Spinal cord (tissue), 10 donors: ENCODE data around the gene NAA50. TPM values are rescaled to one million over a fixed set of nuclear protein-coding genes. Genes with fewer than 3 reads are reported as not detected.

ENCODE experiments used
- DNase-seq, 6 donors: peaks; one replicate each; pipeline versions ENCODE4 v3.0.0 to v3.0.0-alpha.2; 2013 to 2015; ENCODE audit warnings: low spot score in 6 of 6, low read depth in 4 of 6
- H3K27ac ChIP-seq: one replicate; pipeline ENCODE4 v1.5.1; 2013; ENCODE audit warnings: low read depth, low read length, control low read depth
- H3K27me3 ChIP-seq: one replicate; pipeline ENCODE4 v1.6.1; 2013; ENCODE audit warnings: low read length; ENCODE audit not compliant: control insufficient read depth, insufficient read depth
- H3K36me3 ChIP-seq: one replicate; pipeline ENCODE4 v1.6.1; 2013; ENCODE audit warnings: low read length; ENCODE audit not compliant: control insufficient read depth, insufficient read depth
- H3K4me1 ChIP-seq: one replicate; pipeline ENCODE4 v1.6.1; 2013; ENCODE audit warnings: low read length; ENCODE audit not compliant: control insufficient read depth, insufficient read depth
- H3K4me3 ChIP-seq: one replicate; pipeline ENCODE4 v1.5.1; 2013; ENCODE audit warnings: low read depth, low read length, control low read depth
- H3K9me3 ChIP-seq: one replicate; pipeline ENCODE4 v1.6.1; 2013; ENCODE audit warnings: low read length; ENCODE audit not compliant: control insufficient read depth, insufficient read depth
- WGBS: methylation state at CpG from one replicate; pipeline ENCODE4 v1.1.5; 2013; ENCODE audit warnings: missing lambda C conversion rate; ENCODE audit not compliant: insufficient coverage; 5-methylcytosine and 5-hydroxymethylcytosine counted together
- polyA plus RNA-seq, 2 donors: library from polyadenylated mRNA; unstranded; fragments of 120-200 nt; gene quantifications; one replicate each; pipeline ENCODE4 v1.2.1, GENCODE V29; 2013; ENCODE audit not compliant: insufficient read length in 2 of 2
- total RNA-seq, 2 donors: library from RNA; depleted of rRNA in 1 of 2; stranded (reverse); fragments of 120-200 nt in 1 of 2; fragments of >200 nt in 1 of 2; gene quantifications; one replicate each; pipeline versions ENCODE4 v1.2.3 to v1.2.4, GENCODE V29; 2013 to 2014
- donor health status: healthy.

NAA50 gene
- total and polyA plus RNA-seq, 4 donors, result 74.2 to 99.0 (median 80.0) TPM

DNA sequence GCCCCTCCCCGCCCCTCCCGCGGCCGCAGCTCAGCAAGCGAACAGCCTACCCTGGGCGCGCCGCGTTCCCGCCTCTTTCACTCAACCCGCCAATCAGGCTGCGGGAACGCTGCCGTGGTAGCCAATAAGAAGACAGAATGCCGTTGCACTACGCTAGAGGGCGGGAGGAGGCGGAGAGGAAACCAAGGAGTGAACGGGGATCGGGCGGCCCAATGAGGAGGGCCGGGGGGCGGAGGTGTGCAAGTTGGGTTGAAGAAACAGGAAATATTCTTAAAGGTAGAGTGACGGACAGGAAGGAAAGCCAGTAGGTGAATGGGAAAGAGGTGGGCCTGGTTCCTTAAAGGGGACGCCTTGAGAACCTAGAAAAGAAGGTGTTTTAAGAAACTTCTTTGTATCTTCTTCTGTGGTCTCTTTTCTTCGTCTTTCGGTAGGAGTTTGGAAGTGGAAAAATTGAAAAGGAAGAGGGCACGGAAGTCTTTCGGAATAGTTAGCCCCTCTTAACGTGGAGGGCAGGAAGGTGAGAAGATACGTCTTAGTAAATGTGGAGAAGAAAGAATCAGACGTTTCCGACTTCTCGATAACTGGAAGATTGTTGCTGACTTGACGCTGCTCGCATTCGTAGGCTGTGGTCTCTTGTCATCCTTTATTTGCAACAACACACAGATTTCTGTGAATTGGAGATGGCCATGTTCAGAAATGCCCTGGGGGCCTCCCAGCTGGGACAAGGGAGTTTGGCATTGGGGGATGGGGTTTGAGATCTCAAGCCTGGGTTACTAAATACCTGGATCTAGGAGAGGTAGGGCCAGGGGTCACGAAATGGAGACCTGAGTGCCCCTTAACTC, 49.2 kb downstream of the NAA50 start:
- Histone ChIP-seq H3K9me3 (no peaks in the 10 kb centered on the region), H3K4me3 (peak overlapping the region; percentile 78), H3K4me1 (peaks cover 10% of the 10 kb centered on the region), H3K36me3 (no peaks in the 10 kb centered on the region), H3K27me3 (no peaks in the 10 kb centered on the region), H3K27ac (peak overlapping the region; percentile 91)
- peak; percentile 95 to 100 (median 98) for DNase-seq
- WGBS, result 0% methylated on average over 22 of the region's 38 CpGs

- Histone ChIP-seq H3K9me3 (no peaks in the 10 kb centered on the region), H3K4me1 (peaks cover 10% of the 10 kb centered on the region), H3K27ac (peak within 1 kb of the TSS; percentile 91), H3K27me3 (no peaks in the 10 kb centered on the region), H3K36me3 (no peaks in the 10 kb centered on the region), H3K4me3 (peak within 1 kb of the TSS; percentile 78)
- DNase-seq, result peak in 4 of 6 donors; percentile 33 to 83 (median 66)
- under 1% methylated on average over 36 of the region's 75 CpGs for WGBS
These were observed 50.0 kb downstream of the NAA50 start, which contains the start of gene USF3 for GRCh38 chr3:113695786-113696645. TSS of gene USF3 (minus strand) at chr3:113696642. CDS start at chr3:113674878, 21,764 bp downstream.

DNA sequence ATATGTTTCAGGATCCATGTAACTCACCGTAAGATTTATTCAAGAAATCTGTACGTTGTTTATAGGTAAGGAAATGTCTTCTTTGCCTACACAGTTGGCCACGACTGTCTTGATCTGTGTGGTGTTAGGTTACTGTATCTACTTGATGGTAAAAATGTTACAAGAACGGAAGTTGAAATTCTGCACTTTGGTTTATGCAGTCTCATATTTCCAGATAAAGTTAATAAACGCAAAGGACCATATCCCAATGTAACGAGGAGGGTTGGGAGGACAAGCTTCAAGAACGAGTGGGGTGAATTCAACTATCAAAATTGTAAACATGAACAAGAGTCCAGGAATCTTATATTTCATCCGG, 50.6 kb downstream of the NAA50 start:
- Histone ChIP-seq H3K9me3 (no peaks in the 10 kb centered on the region), H3K4me1 (peaks cover 10% of the 10 kb centered on the region), H3K27ac (peak overlapping the region; percentile 61), H3K27me3 (no peaks in the 10 kb centered on the region), H3K4me3 (peak overlapping the region; percentile 78), H3K36me3 (no peaks in the 10 kb centered on the region)
- no peak for DNase-seq
- WGBS, result 74% methylated on average over 3 of the region's 8 CpGs

- H3K9me3 ChIP-seq, result no peaks in the 10 kb centered on the region
- peaks cover 4% of the 10 kb centered on the region for H3K4me1 ChIP-seq
- H3K27ac ChIP-seq, result no peak overlapping the region
- peaks cover 2% of the 10 kb centered on the region for H3K36me3 ChIP-seq
- H3K4me3 ChIP-seq, result no peak overlapping the region
- no peaks in the 10 kb centered on the region for H3K27me3 ChIP-seq
- no peak for DNase-seq
- 95% methylated on average over 3 of the region's 3 CpGs for WGBS
These were observed 55.6 kb downstream of the NAA50 start for GRCh38 chr3:113690482-113690881.

- no peaks in the 10 kb centered on the region for H3K4me1 ChIP-seq
- no peak overlapping the region for H3K27ac ChIP-seq
- no peak overlapping the region for H3K4me3 ChIP-seq
- H3K36me3 ChIP-seq, result peaks cover 2% of the 10 kb centered on the region
- no peak for DNase-seq
- peaks cover 9% of the 10 kb centered on the region for H3K9me3 ChIP-seq
- 83% methylated on average over 1 of the region's 2 CpGs for WGBS
- no peaks in the 10 kb centered on the region for H3K27me3 ChIP-seq
These were observed 59.9 kb downstream of the NAA50 start for GRCh38 chr3:113685956-113686721.

GRCh38 chr3:113685124-113685523, 60.9 kb downstream of the NAA50 start:
- no peaks in the 10 kb centered on the region for H3K27me3 ChIP-seq
- peaks cover 2% of the 10 kb centered on the region for H3K36me3 ChIP-seq
- H3K4me1 ChIP-seq, result no peaks in the 10 kb centered on the region
- H3K9me3 ChIP-seq, result peaks cover 9% of the 10 kb centered on the region
- 100% methylated on average over 4 of the region's 5 CpGs for WGBS
- no peak overlapping the region for H3K4me3 ChIP-seq
- no peak overlapping the region for H3K27ac ChIP-seq
- no peak for DNase-seq

DNA sequence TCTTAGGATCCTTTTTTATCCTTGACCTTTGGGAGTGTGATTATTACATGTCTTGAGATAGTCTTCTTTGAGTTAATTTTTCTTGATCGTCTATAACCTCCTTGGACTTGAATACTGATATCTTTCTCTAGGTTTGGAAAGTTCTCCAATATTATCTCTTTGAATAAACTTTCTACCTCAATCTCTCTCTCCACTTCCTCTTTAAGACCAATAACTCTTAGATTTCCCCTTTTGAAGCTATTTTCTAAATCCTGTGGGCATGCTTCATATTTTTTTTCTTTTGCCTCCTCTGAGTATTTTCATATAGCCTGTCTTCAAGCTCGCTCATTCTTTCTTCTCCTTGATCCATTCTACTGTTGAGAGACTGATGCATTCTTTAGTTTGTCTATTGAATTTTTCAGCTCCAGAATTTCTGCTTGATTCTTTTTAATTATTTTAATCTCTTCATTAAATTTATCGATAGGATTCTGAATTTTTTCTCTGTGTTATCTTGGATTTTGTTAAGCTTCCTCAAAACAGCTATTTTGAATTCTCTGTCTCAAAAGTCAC, 61.7 kb downstream of the NAA50 start:
- Histone ChIP-seq H3K4me3 (no peak overlapping the region), H3K4me1 (no peaks in the 10 kb centered on the region), H3K36me3 (peaks cover 2% of the 10 kb centered on the region), H3K27ac (no peak overlapping the region), H3K9me3 (peaks cover 9% of the 10 kb centered on the region), H3K27me3 (no peaks in the 10 kb centered on the region)
- WGBS, result no CpG with 5 or more reads among the region's 3 CpGs
- no peak for DNase-seq

- no CpG with 5 or more reads among the region's 4 CpGs for WGBS
- Histone ChIP-seq H3K4me3 (no peak overlapping the region), H3K4me1 (no peaks in the 10 kb centered on the region), H3K27ac (no peak overlapping the region), H3K9me3 (peaks cover 2% of the 10 kb centered on the region), H3K36me3 (peaks cover 2% of the 10 kb centered on the region), H3K27me3 (no peaks in the 10 kb centered on the region)
- DNase-seq, result no peak
These were observed 67.3 kb downstream of the NAA50 start for GRCh38 chr3:113678773-113679172.

- Histone ChIP-seq H3K4me1 (no peaks in the 10 kb centered on the region), H3K27ac (no peak overlapping the region), H3K36me3 (peaks cover 2% of the 10 kb centered on the region), H3K27me3 (no peaks in the 10 kb centered on the region), H3K4me3 (no peak overlapping the region), H3K9me3 (no peaks in the 10 kb centered on the region)
- DNase-seq, result no peak
- WGBS, result no CpG with 5 or more reads among the region's 1 CpG
These were observed 68.3 kb downstream of the NAA50 start for GRCh38 chr3:113677737-113678136.
